Posterior cingulate gyrus (tissue), 11 donors: ENCODE measurements around the gene ETDA.
"Not testable (repeated sequence)": the region's sequence is repeated elsewhere in the genome, so short reads cannot be mapped to it uniquely, and the experiment has no call there.

ENCODE experiments used
- DNase-seq, 10 donors: peaks; one replicate each; pipeline versions ENCODE4 v3.0.0 to v3.0.0-alpha.2; 2020 to 2021; ENCODE audit warnings: mixed read lengths in 3 of 10
- intact Hi-C: fragments of 100-400 bp; cut with DNase I; formaldehyde crosslinking; loops from one replicate; pipeline ENCODE4 v1.15.1; 2023

Gene ETDA

DNA sequence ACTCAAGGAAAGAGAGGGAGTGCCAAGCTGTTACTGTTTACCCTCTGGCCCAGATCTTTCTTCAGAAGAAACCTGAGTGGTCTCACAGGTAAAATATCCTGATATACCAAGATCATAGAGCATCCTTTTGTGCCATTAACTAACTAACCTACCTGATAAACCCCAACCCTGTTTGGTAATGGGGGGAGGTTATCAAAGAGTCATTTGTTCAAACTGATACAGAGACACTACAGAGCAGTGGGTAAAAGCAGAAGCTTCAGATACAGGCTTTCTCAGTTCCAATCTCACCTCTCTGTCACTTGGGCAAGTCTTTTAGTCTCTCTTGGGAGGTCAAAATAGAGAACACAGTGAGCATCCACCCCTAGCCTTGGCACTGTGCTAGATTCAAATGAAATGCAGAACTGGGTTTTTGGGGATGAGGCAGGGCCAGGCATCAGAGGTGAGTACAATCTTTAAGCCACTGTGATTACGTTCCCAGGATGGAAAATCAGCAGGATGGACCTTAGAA is at the start of gene ETDA:
TSS of gene ETDA (plus strand) at position 51 of the 508 bp plus-strand sequence. CDS start 1,216 bp downstream, outside the sequence.
- DNase-seq, intact Hi-C loops: not testable (repeated sequence)

DNA sequence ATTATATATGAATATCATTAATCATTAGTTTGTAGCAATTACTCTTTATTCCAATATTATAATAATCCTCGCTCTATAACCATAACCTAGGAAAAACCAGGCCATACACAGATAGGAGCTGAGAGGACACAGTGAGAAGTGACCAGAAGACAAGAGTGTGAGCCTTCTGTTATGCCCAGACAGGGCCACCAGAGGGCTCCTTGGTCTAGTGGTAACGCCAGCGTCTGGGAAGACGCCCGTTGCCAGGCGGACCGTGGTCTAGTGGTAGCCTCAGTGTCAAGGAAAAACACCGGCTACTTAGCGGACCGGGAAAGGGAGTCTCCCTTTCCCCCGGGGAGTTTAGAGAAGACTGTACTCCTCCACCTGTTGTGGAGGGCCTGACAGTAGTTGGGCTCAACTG is 45.4 kb upstream of the ETDA start:
- DNase-seq: peak in 6 of 10 donors; percentile 11 to 84 (median 46)
- intact Hi-C loops: not testable (repeated sequence)

DNA sequence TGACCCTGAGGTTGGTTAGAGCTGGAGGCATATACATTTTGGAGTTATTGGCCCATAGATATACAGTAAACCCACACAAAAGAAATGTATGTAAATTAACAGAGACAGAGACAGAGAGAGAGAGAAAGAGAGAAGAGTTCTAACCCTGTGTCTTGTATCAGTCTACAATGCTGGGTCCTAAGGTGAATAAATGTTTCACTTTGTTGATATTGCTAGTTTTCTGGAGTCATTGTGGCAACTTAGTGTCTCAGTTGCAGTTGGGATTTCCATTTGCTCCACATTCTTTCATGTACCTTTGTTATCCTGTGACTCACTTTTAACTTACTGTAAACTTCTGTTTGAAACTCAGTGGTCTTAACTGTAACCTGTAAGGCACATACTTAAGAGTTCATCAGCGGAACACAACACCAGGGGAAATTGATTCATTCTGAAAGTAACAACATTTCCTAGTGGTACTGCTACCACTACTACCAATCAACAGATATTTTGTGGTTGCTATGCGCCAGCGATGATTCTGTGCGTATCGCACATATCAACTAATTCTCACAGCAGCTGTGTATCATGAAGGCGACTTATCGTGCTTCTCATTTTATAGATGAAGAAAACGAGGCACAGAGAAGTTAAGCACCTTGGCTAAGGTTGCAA is 38.5 kb upstream of the ETDA start:
- intact Hi-C loops: no loop called here
- DNase-seq: no peak

DNA sequence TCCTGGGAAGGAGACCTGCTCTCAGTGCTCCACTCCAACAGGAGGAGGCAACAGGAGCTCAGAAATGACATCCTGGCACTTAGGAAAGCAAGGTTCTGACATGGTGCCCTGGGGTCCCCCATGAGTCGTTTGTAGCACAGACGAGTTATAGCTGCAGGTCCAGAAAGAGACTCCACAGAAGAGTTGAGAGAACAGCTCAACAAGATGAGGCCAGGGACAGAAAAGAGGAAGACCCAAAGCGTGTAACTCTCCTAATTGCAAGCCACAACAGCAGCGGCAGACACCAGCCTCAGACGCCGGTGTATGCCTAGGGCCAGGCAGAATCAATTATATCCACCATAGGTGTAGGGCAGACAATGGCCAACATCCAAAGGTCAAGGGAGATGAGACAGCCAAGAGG is 5.9 kb upstream of the ETDA start:
- intact Hi-C loops, DNase-seq: not testable (repeated sequence)

DNA sequence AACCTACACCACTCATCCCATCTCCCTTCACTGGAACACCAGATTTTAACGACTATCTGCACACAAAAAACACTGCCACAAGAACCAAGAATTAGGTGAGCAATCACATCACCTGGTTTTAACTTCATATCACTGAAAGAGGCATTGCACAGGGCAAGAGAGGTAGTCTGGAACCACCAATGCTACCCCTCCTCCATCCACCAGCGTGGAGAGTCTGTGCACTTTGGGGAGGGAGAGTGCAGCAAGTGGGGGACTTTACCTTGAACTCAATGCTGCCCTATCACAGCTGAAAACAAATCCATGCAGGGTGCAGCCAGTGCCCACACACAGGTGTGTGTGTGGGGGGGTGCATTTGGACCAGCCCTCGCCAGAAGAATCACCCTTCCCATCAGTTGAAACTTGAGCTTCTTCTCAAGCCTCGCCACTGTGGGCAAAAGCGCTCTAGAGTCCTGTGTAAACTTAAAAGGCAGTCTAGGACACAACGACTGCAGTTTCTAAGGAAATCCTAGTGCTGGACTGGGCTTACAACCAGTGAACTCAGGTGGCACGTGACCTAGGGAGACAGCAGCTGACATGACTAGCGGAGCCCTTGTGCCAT is 4.3 kb downstream of the ETDA start:
- intact Hi-C loops: not testable (repeated sequence)
- DNase-seq: peak in 1 of 10 donors; percentile 52

DNA sequence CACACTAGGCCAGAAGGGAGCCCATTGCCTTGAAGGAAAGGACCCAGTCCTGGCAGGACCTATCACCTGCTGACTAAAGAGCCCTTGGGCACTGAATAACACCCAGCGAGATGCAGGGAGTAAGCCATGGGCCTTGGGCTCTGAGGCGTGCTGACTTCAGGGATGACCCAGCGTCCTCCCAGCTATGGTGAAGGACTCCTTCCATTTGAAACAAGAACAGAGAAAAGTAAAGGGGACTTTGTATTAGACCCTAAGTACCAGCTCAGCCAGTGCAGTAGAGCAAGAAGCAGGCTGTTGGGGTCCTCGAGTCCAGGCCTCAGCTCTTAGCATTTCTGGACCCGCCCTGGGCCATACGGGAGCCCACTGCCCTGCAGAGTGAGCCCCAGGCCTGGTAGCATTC is 5.1 kb downstream of the ETDA start:
- intact Hi-C loops: no loop called here
- DNase-seq: no peak

DNA sequence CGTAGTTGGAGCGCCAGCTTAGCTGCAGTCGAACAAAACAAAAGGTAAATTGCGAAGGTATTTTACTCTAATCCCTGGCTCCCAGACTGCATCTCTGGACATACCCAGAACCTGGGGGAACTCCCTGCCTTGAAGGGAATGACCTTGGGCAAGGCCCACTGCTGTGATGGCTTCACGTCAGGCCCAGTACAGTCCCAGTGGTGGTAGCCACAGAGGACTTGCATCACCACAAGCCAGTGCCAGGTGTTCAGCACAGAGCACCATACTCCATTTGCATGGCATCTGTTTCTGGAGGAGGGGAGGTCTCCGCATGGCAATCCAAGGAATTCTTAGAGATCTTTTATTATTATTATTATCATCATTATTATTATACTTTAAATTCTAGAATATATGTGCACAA is 5.6 kb downstream of the ETDA start:
- intact Hi-C loops: no loop called here
- peak in 1 of 10 donors; percentile 39 for DNase-seq

DNA sequence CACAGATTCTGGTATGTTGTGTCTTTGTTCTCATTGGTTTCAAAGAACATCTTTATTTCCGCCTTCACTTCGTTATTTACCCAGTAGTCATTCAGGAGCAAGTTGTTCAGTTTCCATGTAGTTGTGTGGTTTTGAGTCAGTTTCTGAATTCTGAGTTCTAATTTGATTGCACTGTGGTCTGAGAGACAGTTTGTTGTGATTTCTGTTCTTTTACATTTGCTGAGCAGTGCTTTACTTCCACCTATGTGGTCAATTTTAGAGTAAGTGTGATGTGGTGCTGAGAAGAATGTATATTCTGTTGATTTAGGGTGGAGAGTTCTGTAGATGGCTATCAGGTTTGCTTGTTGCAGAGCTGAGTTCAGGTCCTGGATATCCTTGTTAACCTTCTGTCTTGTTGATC is 9.1 kb downstream of the ETDA start:
- DNase-seq, intact Hi-C loops: not testable (repeated sequence)

DNA sequence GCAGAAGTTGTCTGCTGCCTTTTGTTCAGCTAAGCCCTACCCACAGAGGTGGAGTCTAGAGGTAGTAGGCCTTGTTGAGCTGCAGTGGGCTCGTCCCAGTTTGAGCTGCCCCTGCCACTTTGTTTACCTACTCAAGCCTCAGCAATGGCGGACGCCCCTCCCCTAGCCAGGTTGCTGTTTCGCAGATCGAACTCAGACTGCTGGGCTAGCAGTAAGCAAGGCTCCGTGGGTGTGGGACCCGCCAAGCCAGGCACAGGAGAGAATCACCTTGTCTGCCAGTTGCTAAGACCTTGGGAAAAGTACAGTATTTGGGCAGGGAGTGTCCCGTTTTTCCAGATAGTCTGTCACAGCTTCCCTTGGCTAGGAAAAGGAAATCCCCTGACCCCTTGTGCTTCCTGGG is 11.5 kb downstream of the ETDA start:
- intact Hi-C loops: not testable (repeated sequence)
- peak in 3 of 10 donors; percentile 26 to 70 (median 64) for DNase-seq

DNA sequence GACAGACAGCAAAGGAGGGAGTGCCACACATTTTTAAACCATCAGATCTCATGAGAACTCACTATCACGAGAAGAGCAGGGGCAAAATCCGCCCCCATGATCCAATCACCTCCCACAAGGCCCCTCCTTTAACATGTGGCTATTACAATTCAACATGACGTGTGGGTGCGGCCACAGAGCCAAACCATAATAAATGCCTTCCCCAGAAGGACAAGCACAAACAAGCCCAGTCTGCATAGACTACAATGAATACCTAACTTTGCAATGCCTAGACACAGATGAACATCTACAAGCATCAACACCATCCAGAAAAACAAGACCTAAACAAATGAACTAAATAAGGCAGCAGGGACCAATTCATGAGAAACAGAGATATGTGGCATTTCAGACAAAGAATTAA is 12.3 kb downstream of the ETDA start:
- intact Hi-C loops: no loop called here

DNA sequence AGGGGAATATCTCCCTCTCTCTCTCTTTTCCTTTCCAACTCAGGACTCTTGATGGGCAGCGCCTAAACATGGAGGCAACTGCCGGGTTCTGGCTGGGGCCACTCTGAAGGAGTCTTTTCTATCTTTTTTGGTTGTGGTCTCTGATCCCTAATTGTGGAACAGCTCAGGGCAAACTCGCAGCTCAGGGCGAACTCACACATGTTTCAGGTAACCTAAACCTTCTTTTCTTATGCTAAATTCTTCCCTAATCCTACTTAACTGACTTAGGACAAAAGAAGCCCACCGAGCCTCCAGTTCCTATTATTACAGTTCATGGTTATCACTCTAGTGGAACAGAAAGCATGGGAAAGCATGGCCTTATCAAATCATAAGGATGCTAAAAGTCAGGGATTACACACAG is 21.3 kb downstream of the ETDA start:
- DNase-seq: no peak
- intact Hi-C loops: no loop called here

More for the DNA sequence above, 12.3 kb downstream of the ETDA start:
- DNase-seq: no peak

DNA sequence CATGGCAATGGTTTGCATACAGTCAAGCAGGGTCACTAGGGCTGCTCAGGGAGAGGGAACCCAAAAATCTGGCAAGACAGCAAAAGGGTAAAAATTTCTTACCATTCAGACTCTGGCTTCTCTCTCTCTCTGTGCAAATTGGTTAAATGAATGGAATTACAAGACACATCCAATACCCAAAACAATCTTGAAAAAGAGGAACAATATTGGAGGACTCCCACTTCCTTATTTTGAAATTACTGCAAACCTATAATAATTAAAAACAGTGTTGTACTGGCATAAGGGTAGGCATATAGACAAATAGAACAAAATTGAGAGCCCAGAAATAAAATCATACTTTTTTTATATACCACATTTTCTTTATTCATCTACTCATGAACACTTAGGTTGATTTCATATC is 24.1 kb downstream of the ETDA start:
- DNase-seq: no peak
- intact Hi-C loops: no loop called here

DNA sequence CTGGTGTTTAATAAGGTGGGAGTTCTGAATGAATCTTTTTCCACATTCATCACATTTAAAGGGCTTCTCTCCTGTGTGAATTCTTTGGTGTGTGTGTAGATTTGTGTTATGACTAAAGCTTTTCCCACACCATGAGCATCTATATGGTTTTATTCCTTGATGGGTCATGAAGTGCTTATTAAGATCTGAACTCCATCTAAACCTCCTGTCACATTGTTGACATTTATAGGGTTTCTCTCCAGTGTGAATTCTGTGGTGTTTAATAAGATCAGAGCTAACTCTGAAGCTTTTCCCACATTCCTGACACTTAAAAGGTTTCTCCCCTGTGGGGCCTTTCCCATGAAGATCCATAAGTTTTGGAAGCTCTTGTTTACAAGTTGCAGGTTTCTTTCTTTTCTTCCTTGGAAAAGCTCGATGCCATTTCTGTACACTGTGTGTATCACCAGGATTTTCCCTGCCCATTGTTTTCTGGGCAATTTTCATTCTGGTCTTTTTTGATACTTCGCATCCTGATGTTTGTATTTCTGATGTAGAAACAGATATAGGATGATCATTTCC is 35.5 kb downstream of the ETDA start:
- intact Hi-C loops: no loop called here
- no peak for DNase-seq

DNA sequence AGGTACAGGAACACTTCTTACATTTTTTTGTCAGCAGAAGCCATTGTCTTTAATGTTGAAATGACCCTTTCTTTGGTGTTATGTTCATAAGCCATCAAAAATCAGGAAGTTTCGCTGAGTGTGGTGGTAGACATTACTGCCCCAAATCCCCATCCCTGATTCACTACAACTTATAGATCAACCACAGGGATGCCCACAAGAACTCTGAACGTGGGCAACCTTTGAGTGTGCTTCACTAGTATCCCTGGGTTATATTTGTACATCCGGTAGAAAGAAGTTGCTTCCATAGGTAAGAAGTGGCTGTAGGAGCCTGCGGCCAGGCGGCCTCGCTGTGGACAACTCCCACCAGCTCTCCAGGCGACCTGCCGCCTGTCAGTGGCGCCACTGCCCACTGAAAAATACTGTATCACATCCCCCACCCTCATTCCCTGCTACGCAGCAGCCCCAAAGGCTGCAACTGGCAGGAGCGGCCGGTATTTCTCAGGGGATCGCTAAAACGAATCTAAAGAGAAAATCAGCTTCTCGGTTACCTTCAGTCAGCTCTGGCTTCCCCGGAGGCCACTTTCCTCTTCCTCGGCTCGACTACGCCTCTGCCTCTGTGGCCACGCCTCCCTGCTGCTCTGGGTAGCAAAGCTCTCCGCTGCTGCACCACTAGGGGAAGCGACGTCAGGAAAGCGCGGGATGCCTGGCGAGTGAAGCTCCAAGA is 43.5 kb downstream of the ETDA start:
- intact Hi-C loops: no loop called here

DNA sequence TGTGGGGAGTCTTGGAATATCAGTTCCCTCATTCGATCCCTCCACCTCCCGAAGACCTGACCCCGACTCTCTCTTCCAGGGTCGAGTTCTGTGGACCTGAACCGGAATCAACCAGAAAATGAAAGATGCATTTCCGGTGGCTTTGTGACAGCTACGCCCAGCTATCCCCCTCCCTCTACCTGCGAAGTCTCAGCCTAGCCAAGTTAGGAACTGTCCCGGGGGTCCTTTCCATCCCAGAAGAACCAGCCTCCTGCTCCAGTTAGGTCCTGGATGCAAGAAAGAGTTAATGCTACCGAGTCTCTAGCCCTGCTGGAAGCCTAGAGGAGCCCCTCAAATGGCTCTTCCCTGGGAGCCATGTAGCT is 44.1 kb downstream of the ETDA start:
- no peak for DNase-seq
- intact Hi-C loops: no loop called here

More for the DNA sequence above, 43.5 kb downstream of the ETDA start:
- DNase-seq: peak; percentile 19 to 94 (median 48)

DNA sequence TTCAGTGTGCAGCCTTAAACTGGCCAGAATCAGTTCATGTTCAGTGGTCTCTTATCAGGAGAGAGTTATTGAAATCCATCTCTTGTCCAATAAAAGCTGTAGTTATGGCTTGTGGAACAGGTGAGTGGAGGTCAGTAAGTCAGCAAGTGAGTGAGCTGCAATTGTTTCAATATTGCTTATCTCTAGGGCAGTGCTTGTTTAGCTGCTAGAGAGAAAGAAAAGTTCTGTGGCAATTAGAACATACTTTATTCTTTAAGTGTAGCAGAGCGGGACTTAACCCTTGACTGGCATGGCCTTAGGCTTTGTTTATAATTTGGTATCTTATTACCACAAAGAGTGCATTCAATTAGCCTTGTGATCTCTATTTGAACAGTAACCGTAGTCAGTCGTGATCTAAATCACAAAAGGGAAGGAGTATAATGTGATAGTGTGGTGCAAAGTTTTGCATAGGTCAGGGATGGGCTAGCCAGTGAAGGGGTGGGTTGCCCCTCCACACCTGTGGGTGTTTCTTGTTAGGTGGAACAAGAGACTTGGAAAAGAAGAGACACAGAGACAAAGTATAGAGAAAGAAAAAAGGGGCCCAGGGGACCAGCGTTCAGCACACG is 50.5 kb downstream of the ETDA start:
- no peak for DNase-seq
- intact Hi-C loops: no loop called here
